Measurements from ENCODE around the gene RYR2. TPM values are rescaled to one million over a fixed set of nuclear protein-coding genes. Genes with fewer than 3 reads are reported as not detected.

Gene RYR2
- total RNA-seq, 1 experiment from 2014 or later, result 2.8 TPM

DNA sequence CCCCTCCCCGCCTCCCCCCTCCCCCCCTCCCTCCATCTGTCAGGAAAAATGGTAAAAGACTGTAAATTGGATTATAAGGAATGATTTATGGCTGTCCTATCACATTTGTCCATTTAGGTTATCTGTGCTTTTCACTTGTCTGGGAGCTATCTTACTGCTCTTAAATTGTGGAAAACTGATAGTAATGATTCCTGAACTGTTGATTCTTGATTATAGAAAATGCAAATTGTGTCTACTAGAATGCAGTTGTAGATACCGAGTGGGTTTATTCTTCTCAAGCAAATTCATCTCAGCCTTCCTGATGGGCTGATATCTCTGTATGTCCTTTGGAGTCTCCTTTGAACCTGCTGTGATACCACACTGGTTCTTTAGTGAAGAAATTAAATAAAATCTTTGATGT lies 12.3 kb downstream of the RYR2 start:
- CTCF ChIA-PET, result interaction anchor here (1.1 kb wide), 1 partner anchor 12 kb away, joined by 3 read pairs; the partner anchor contains the start of gene RYR2
- H3K27ac ChIP-seq (ENCODE audit: low read depth, low read length, poor library complexity, severe bottlenecking), result no peak overlapping the region
- no peaks in the 10 kb centered on the region for H3K4me1 ChIP-seq (ENCODE audit: insufficient read depth, low read length, poor library complexity, severe bottlenecking)
- no peaks in the 10 kb centered on the region for H3K9me3 ChIP-seq (ENCODE audit: low read depth, low read length, poor library complexity, severe bottlenecking)
- no peak for TF ChIP-seq EZH2 (IDR thresholded peaks at IDR 0.05; ENCODE audit: borderline replicate concordance, low read depth, low read length, poor library complexity, severe bottlenecking)
- TF ChIP-seq, protein P1, sequence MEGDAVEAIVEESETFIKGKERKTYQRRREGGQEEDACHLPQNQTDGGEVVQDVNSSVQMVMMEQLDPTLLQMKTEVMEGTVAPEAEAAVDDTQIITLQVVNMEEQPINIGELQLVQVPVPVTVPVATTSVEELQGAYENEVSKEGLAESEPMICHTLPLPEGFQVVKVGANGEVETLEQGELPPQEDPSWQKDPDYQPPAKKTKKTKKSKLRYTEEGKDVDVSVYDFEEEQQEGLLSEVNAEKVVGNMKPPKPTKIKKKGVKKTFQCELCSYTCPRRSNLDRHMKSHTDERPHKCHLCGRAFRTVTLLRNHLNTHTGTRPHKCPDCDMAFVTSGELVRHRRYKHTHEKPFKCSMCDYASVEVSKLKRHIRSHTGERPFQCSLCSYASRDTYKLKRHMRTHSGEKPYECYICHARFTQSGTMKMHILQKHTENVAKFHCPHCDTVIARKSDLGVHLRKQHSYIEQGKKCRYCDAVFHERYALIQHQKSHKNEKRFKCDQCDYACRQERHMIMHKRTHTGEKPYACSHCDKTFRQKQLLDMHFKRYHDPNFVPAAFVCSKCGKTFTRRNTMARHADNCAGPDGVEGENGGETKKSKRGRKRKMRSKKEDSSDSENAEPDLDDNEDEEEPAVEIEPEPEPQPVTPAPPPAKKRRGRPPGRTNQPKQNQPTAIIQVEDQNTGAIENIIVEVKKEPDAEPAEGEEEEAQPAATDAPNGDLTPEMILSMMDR (conservative IDR thresholded peaks at IDR 0.05; ENCODE audit: low read depth, low read length), result no peak
- POLR2A ChIA-PET (ENCODE audit: low non-redundant PET), result no interaction called here
- DNase-seq (ENCODE audit: low spot score), result no peak
- no peak overlapping the region for H3K4me3 ChIP-seq (ENCODE audit: low read depth, low read length, poor library complexity, severe bottlenecking)
- H3K36me3 ChIP-seq (ENCODE audit: insufficient read depth, low read length, poor library complexity, severe bottlenecking), result no peaks in the 10 kb centered on the region
- no peaks in the 10 kb centered on the region for H3K27me3 ChIP-seq (replicated peaks; ENCODE audit: insufficient read depth, low read depth, low read length, poor library complexity)
- no TSS peak for BruUV-seq (replicated peaks)
- intact Hi-C loops (cut with micrococcal nuclease; ENCODE audit: unreplicated experiment), result no loop called here

DNA sequence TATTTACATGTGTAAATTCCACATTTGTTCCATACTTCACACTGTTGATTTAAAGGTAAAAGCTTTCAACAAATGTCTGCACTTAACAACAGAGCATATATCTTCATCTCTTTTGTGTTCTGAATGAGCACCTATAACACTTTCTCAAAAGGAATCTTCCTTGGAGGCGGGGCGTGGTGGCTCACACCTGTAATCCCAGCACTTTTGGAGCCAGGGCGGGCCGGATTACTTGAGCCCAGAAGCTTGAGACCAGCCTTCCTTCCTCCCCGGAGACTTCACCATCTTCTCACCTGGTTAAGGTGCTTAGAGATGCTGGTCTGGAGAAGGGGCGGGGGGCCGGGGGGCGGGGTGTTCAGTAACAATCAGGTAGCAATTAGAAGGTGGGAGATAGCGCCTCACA lies 16.5 kb downstream of the RYR2 start:
- no peak overlapping the region for H3K27ac ChIP-seq (ENCODE audit: low read depth, low read length, poor library complexity, severe bottlenecking)
- H3K4me1 ChIP-seq (ENCODE audit: insufficient read depth, low read length, poor library complexity, severe bottlenecking), result no peaks in the 10 kb centered on the region
- TF ChIP-seq, protein P1 (conservative IDR thresholded peaks at IDR 0.05; ENCODE audit: low read depth, low read length), result no peak
- no peak for TF ChIP-seq EZH2 (IDR thresholded peaks at IDR 0.05; ENCODE audit: borderline replicate concordance, low read depth, low read length, poor library complexity, severe bottlenecking)
- no TSS peak for BruUV-seq (replicated peaks)
- DNase-seq (ENCODE audit: low spot score), result no peak
- intact Hi-C loops (cut with micrococcal nuclease; ENCODE audit: unreplicated experiment), result no loop called here
- ChIA-PET CTCF (no interaction called here), POLR2A (ENCODE audit: low non-redundant PET) (no interaction called here)
- H3K36me3 ChIP-seq (ENCODE audit: insufficient read depth, low read length, poor library complexity, severe bottlenecking), result no peaks in the 10 kb centered on the region
- no peaks in the 10 kb centered on the region for H3K27me3 ChIP-seq (replicated peaks; ENCODE audit: insufficient read depth, low read depth, low read length, poor library complexity)
- H3K9me3 ChIP-seq (ENCODE audit: low read depth, low read length, poor library complexity, severe bottlenecking), result no peaks in the 10 kb centered on the region
- no peak overlapping the region for H3K4me3 ChIP-seq (ENCODE audit: low read depth, low read length, poor library complexity, severe bottlenecking)

DNA sequence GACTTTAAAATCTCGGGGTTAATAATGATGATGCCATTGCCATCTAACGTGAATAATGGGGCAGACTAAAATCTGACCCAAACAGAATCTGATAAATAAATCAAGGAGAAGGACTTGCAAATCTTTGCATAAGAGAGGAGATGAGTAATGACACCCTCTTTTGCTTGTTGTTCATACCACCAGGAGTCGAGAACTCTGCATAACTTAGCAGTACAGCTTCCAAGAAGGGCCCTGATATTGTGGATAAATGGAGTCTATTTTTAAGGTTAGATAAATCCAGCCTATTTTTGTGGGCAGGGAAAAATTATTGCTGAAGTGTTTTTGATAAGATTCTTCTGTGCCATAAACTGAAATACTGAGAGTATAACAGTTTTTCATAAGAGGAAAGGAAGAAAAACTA lies 17.3 kb downstream of the RYR2 start:
- no peaks in the 10 kb centered on the region for H3K4me1 ChIP-seq (ENCODE audit: insufficient read depth, low read length, poor library complexity, severe bottlenecking)
- ChIA-PET POLR2A (ENCODE audit: low non-redundant PET) (no interaction called here), CTCF (no interaction called here)
- no peak for TF ChIP-seq EZH2 (IDR thresholded peaks at IDR 0.05; ENCODE audit: borderline replicate concordance, low read depth, low read length, poor library complexity, severe bottlenecking)
- TF ChIP-seq, protein P1 (conservative IDR thresholded peaks at IDR 0.05; ENCODE audit: low read depth, low read length), result no peak
- H3K4me3 ChIP-seq (ENCODE audit: low read depth, low read length, poor library complexity, severe bottlenecking), result no peak overlapping the region
- H3K36me3 ChIP-seq (ENCODE audit: insufficient read depth, low read length, poor library complexity, severe bottlenecking), result no peaks in the 10 kb centered on the region
- DNase-seq (ENCODE audit: low spot score), result no peak
- no peaks in the 10 kb centered on the region for H3K9me3 ChIP-seq (ENCODE audit: low read depth, low read length, poor library complexity, severe bottlenecking)
- no TSS peak for BruUV-seq (replicated peaks)
- intact Hi-C loops (cut with micrococcal nuclease; ENCODE audit: unreplicated experiment), result no loop called here
- H3K27ac ChIP-seq (ENCODE audit: low read depth, low read length, poor library complexity, severe bottlenecking), result no peak overlapping the region
- H3K27me3 ChIP-seq (replicated peaks; ENCODE audit: insufficient read depth, low read depth, low read length, poor library complexity), result no peaks in the 10 kb centered on the region

All from A673 (cell line).